Measurements from ENCODE around the gene ALDH1L1. TPM values are rescaled to one million over a fixed set of nuclear protein-coding genes. Genes with fewer than 3 reads are reported as not detected.

The ALDH1L1 gene
- total RNA-seq, 1 donor from 2014 or later = 1.0 TPM

GRCh38 chr3:126147932-126148683 is 32.3 kb downstream of the ALDH1L1 start:
- no peak for TF ChIP-seq CTCF (IDR thresholded peaks at IDR 0.05; ENCODE audit: insufficient read depth, low read length, poor library complexity, severe bottlenecking)
- no peaks in the 10 kb centered on the region for H3K27me3 ChIP-seq (ENCODE audit: control insufficient read depth, insufficient read depth, low read length)
- H3K36me3 ChIP-seq (ENCODE audit: control insufficient read depth, insufficient read depth, low read length) = no peaks in the 10 kb centered on the region
- DNase-seq (ENCODE audit: low read depth) = no peak
- no peak overlapping the region for H3K4me3 ChIP-seq (ENCODE audit: low read depth, low read length)

DNA sequence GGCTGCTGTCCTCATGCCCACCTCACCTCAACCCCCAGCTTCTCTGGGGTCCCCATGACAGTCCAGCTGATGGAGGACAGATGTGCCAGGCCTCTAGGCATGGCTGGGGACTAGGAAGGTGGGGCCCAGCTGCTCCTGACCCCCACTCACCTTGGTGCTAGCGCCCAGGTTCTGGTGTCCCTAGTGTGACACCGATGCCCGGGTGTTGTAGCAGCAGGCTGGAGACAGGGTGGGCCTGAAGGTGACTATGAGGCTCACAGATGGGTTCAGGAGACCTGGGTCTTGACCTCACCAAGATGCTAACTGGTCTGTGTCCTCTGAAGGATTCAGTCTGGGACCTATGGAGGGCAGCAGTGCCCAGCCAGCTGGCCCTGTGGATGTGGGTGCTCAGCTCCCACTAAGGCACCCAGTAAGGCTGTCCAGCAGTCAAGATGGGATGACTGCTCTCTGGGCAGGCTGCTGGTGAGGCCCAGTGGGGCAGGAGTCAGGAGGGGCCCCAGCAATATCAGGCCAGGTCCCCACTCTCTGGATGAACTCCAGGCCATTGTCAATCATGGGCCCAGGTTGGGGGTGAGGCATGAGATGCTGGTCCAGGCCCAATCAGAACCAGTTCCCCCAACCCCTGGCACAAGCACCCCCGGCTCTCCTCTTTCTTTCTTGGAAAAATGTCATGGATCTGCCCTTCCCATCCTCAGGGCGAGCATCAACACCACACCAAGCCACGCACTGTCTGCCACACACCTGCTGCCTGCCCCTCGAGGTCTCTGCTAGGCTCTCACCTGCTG is 33.0 kb downstream of the ALDH1L1 start:
- TF ChIP-seq CTCF (IDR thresholded peaks at IDR 0.05; ENCODE audit: insufficient read depth, low read length, poor library complexity, severe bottlenecking) = no peak
- no peaks in the 10 kb centered on the region for H3K27me3 ChIP-seq (ENCODE audit: control insufficient read depth, insufficient read depth, low read length)
- DNase-seq (ENCODE audit: low read depth) = no peak
- H3K36me3 ChIP-seq (ENCODE audit: control insufficient read depth, insufficient read depth, low read length) = no peaks in the 10 kb centered on the region
- H3K4me3 ChIP-seq (ENCODE audit: low read depth, low read length) = no peak overlapping the region

DNA sequence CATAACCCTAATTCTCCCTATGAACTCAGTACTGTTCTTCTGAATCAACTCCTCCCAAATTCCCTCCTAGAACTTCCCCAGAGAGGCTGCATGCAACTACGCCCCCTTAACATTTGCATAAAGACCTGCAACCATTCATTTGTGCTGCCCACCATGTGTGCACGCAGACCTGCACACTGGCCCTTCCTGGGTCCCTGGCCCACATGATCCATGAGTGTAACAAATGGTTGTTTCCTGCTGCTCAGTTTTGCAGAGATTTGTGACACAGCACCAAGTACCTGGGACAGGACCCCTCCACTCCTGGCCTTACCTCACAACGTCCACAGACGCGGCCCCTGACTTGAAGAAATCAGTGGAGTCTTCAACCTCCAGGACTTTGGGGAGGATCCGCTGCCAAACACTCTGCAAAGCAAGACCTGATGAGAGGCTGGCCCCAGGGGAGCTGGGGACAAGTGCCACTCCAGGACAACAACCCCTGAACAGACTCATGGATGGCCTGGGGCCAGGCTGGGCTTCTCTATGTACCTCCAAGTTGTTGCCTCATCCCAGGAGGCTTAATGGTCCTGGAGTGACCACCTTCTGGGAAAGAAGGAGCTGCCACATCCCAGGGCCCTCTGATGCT is 33.8 kb downstream of the ALDH1L1 start:
- no peak for DNase-seq (ENCODE audit: low read depth)
- Histone ChIP-seq H3K4me3 (ENCODE audit: low read depth, low read length) (no peak overlapping the region), H3K36me3 (ENCODE audit: control insufficient read depth, insufficient read depth, low read length) (no peaks in the 10 kb centered on the region), H3K27me3 (ENCODE audit: control insufficient read depth, insufficient read depth, low read length) (no peaks in the 10 kb centered on the region)
- TF ChIP-seq CTCF (IDR thresholded peaks at IDR 0.05; ENCODE audit: insufficient read depth, low read length, poor library complexity, severe bottlenecking) = no peak

DNA sequence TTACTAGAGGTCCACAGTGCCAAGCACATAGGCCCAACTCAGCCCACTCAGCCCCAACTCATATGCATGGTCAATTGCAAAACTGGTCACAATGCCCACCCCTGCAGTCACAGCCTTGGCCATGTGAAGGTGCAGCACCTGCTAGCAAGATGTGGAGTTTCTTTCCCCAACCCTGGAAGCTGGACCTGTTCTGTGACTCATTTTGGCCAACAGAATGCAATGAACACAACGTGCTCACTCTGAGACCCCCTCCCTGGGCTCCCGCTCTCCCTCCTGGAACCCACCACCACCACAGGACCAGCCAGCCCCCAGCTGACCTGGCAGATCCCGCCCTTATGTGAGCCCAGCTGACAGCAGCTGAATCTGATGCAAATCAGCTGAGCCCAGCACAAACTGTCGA is 34.4 kb downstream of the ALDH1L1 start:
- DNase-seq (ENCODE audit: low read depth) = no peak
- Histone ChIP-seq H3K27me3 (ENCODE audit: control insufficient read depth, insufficient read depth, low read length) (no peaks in the 10 kb centered on the region), H3K4me3 (ENCODE audit: low read depth, low read length) (no peak overlapping the region), H3K36me3 (ENCODE audit: control insufficient read depth, insufficient read depth, low read length) (no peaks in the 10 kb centered on the region)
- no peak for TF ChIP-seq CTCF (IDR thresholded peaks at IDR 0.05; ENCODE audit: insufficient read depth, low read length, poor library complexity, severe bottlenecking)

- DNase-seq (ENCODE audit: low read depth) = no peak
- Histone ChIP-seq H3K36me3 (ENCODE audit: control insufficient read depth, insufficient read depth, low read length) (no peaks in the 10 kb centered on the region), H3K4me3 (ENCODE audit: low read depth, low read length) (no peak overlapping the region), H3K27me3 (ENCODE audit: control insufficient read depth, insufficient read depth, low read length) (no peaks in the 10 kb centered on the region)
- TF ChIP-seq CTCF (IDR thresholded peaks at IDR 0.05; ENCODE audit: insufficient read depth, low read length, poor library complexity, severe bottlenecking) = no peak
Measured at GRCh38 chr3:126142652-126143051, 37.7 kb downstream of the ALDH1L1 start.

Measured in kidney epithelial cell (primary cell).